Measurements from ENCODE around the gene CTXN2. TPM values are rescaled to one million over a fixed set of nuclear protein-coding genes. Genes with fewer than 3 reads are reported as not detected.

CTXN2 gene
- polyA plus RNA-seq, 1 of the 3 experiments (the other 2 are of a cell fraction) = 0.02 TPM

DNA sequence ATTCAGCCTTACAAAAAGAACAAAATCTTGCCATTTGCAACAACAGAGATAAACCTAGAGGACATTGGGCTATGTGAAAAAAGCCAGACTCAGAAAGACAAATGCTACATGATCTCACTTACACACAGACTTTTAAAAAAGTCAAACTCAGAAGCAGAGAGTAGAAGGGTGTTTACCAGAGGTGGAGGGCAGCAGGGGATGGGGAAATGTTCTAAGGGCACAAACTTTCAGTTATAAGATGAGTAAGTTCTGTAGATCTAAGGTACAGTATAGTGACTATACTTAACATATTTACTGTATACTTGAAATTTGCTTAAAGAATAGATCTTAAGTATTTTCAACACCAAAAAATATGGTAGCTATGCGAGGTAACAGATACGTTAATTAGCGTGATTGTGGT is 16.3 kb upstream of the CTXN2 start:
- Histone ChIP-seq H3K4me2 (no peak overlapping the region), H4K20me1 (ENCODE audit: insufficient read depth) (no peaks in the 10 kb centered on the region), H3K27ac (ENCODE audit: low read depth in 2 of 2, low read length in 1 of 2) (no peak overlapping the region), H3K9me3 (0 out of 2 replicates have a peak, but pooled peaks cover 3% of the 10 kb centered on the region), H3K9ac (no peak overlapping the region), H3K4me1 (ENCODE audit: control insufficient read depth in 1 of 2, insufficient read depth in 2 of 2, low read depth in 1 of 2, low read length in 1 of 2) (peaks cover 5 to 8% of the 10 kb centered on the region in 2 experiments; a peak in 3 of 4 replicates), H2AFZ (ENCODE audit: low read depth) (no peak overlapping the region), H3F3A (replicated peaks; ENCODE audit: insufficient read depth) (peaks cover 3% of the 10 kb centered on the region), H3K36me3 (replicated peaks in 1 of 2; ENCODE audit: control insufficient read depth in 1 of 2, insufficient read depth in 2 of 2, low read length in 1 of 2) (peaks cover 9 to 11% of the 10 kb centered on the region in 2 experiments), H3K4me3 (ENCODE audit: low read depth in 2 of 2, low read length in 1 of 2) (no peak overlapping the region), H3K27me3 (ENCODE audit: insufficient read depth) (no peaks in the 10 kb centered on the region), H3K9me2 (no peaks in the 10 kb centered on the region), H3K79me2 (ENCODE audit: insufficient read depth) (peaks cover 72% of the 10 kb centered on the region)
- CTCF ChIA-PET = no interaction called here
- POLR2A ChIA-PET = no interaction called here
- TF ChIP-seq NRF1 (IDR thresholded peaks at IDR 0.05; ENCODE audit: low read depth, low read length) = no peak
- TF ChIP-seq JUND (IDR thresholded peaks at IDR 0.05) = no peak
- no peak for DNase-seq
- 97% methylated on average over 3 of the region's 3 CpGs for WGBS (ENCODE audit: low lambda C conversion rate)

DNA sequence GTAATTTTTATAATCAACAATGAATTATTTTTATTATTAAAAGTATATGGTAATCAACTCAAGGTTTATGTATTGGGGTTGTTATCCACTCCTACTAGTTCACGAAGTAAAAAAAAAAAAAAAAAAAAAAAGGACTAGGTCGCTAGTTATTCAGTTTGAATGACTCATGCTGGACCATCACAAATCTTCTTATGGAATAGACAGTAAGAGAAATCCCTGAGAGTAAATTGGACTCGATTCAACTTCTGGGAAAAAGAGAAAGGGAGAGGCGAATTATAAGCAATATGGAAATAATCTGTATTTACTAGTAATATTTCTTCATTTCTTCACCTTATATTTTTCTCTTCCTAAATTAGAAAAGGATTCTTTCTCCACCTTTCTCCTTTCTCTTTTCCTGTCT is 15.4 kb upstream of the CTXN2 start:
- peak overlapping the region; percentile 74 for H3K4me2 ChIP-seq
- H3K9me3 ChIP-seq = 0 out of 2 replicates have a peak, but pooled peaks cover 3% of the 10 kb centered on the region
- peak overlapping the region; percentile 61 to 82 for H3K4me3 ChIP-seq (ENCODE audit: low read depth in 2 of 2, low read length in 1 of 2)
- H3K27ac ChIP-seq (ENCODE audit: low read depth in 2 of 2, low read length in 1 of 2) = peak overlapping the region; percentile 74 to 93; a peak in 3 of 4 replicates
- no peak for DNase-seq
- no peak for TF ChIP-seq CHD2 (IDR thresholded peaks at IDR 0.05; ENCODE audit: low read length, partially characterized antibody)
- TF ChIP-seq TEAD4 (IDR thresholded peaks at IDR 0.05; ENCODE audit: borderline replicate concordance, insufficient read depth) = no peak
- TF ChIP-seq MEF2A (IDR thresholded peaks at IDR 0.05; ENCODE audit: borderline replicate concordance, low read depth) = no peak
- TF ChIP-seq, protein P1, sequence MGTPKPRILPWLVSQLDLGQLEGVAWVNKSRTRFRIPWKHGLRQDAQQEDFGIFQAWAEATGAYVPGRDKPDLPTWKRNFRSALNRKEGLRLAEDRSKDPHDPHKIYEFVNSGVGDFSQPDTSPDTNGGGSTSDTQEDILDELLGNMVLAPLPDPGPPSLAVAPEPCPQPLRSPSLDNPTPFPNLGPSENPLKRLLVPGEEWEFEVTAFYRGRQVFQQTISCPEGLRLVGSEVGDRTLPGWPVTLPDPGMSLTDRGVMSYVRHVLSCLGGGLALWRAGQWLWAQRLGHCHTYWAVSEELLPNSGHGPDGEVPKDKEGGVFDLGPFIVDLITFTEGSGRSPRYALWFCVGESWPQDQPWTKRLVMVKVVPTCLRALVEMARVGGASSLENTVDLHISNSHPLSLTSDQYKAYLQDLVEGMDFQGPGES (IDR thresholded peaks at IDR 0.05; ENCODE audit: low read depth, low read length) = no peak
- 0 out of 2 replicates have a peak, but pooled peaks have one; percentile 40 for TF ChIP-seq NFIC (IDR thresholded peaks at IDR 0.05; ENCODE audit: borderline replicate concordance)
- TF ChIP-seq FOXM1 (IDR thresholded peaks at IDR 0.05; ENCODE audit: low read depth) = no peak
- TF ChIP-seq JUND (IDR thresholded peaks at IDR 0.05) = peak; percentile 35; the same call in 1 of the 2 replicates
- TF ChIP-seq SMC3 (IDR thresholded peaks at IDR 0.05; ENCODE audit: low read depth, low read length) = no peak
- TF ChIP-seq FOSL2 (IDR thresholded peaks at IDR 0.05; ENCODE audit: borderline replicate concordance, low read depth) = peak; percentile 58; the same call in 1 of the 2 replicates
- TF ChIP-seq, protein P2, sequence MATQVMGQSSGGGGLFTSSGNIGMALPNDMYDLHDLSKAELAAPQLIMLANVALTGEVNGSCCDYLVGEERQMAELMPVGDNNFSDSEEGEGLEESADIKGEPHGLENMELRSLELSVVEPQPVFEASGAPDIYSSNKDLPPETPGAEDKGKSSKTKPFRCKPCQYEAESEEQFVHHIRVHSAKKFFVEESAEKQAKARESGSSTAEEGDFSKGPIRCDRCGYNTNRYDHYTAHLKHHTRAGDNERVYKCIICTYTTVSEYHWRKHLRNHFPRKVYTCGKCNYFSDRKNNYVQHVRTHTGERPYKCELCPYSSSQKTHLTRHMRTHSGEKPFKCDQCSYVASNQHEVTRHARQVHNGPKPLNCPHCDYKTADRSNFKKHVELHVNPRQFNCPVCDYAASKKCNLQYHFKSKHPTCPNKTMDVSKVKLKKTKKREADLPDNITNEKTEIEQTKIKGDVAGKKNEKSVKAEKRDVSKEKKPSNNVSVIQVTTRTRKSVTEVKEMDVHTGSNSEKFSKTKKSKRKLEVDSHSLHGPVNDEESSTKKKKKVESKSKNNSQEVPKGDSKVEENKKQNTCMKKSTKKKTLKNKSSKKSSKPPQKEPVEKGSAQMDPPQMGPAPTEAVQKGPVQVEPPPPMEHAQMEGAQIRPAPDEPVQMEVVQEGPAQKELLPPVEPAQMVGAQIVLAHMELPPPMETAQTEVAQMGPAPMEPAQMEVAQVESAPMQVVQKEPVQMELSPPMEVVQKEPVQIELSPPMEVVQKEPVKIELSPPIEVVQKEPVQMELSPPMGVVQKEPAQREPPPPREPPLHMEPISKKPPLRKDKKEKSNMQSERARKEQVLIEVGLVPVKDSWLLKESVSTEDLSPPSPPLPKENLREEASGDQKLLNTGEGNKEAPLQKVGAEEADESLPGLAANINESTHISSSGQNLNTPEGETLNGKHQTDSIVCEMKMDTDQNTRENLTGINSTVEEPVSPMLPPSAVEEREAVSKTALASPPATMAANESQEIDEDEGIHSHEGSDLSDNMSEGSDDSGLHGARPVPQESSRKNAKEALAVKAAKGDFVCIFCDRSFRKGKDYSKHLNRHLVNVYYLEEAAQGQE (IDR thresholded peaks at IDR 0.05; ENCODE audit: low read depth, low read length) = no peak
- H2AFZ ChIP-seq (ENCODE audit: low read depth) = 0 out of 2 replicates have a peak overlapping the region, but pooled peaks have one; percentile 95
- H4K20me1 ChIP-seq (ENCODE audit: insufficient read depth) = no peaks in the 10 kb centered on the region
- ChIA-PET CTCF (interaction anchor here (0.6 kb wide), 1 partner anchor 29 kb away, joined by 3 read pairs; no protein-coding TSS in a partner anchor), POLR2A (no interaction called here)
- peaks cover 3% of the 10 kb centered on the region for H3F3A ChIP-seq (replicated peaks; ENCODE audit: insufficient read depth)
- peaks cover 9 to 11% of the 10 kb centered on the region in 2 experiments for H3K36me3 ChIP-seq (replicated peaks in 1 of 2; ENCODE audit: control insufficient read depth in 1 of 2, insufficient read depth in 2 of 2, low read length in 1 of 2)
- no peaks in the 10 kb centered on the region for H3K9me2 ChIP-seq
- 18% methylated on average over 4 of the region's 4 CpGs for WGBS (ENCODE audit: low lambda C conversion rate)
- H3K4me1 ChIP-seq (ENCODE audit: control insufficient read depth in 1 of 2, insufficient read depth in 2 of 2, low read depth in 1 of 2, low read length in 1 of 2) = peaks cover 5 to 8% of the 10 kb centered on the region in 2 experiments; a peak in 3 of 4 replicates
- H3K27me3 ChIP-seq (ENCODE audit: insufficient read depth) = no peaks in the 10 kb centered on the region
- peaks cover 62% of the 10 kb centered on the region for H3K79me2 ChIP-seq (ENCODE audit: insufficient read depth)
- H3K9ac ChIP-seq = peak overlapping the region; percentile 89; the same call in 1 of the 2 replicates

Data from SK-N-SH (cell line).